Fibroblast of lung (primary cell): ENCODE measurements around the gene CYP4F12.

ENCODE experiments used
- EZH2 ChIP-seq: IDR thresholded peaks from 2 replicates; pipeline ENCODE4 v1.5.1; 2012; ENCODE audit warnings: low read length, control low read depth, mild to moderate bottlenecking; ENCODE audit errors: missing control alignments
- TF ChIP-seq, protein P1 (sequence below), 2 donors: IDR thresholded peaks in 1 of 2; conservative IDR thresholded peaks in 1 of 2; 1 replicate in 1 of 2; 2 replicates in 1 of 2; pipeline ENCODE4 v1.5.1; 2011 to 2012; ENCODE audit warnings: low read length in 2 of 2, control low read depth in 1 of 2, inconsistent platforms in 1 of 2, low read depth in 1 of 2, mild to moderate bottlenecking in 1 of 2

DNA sequence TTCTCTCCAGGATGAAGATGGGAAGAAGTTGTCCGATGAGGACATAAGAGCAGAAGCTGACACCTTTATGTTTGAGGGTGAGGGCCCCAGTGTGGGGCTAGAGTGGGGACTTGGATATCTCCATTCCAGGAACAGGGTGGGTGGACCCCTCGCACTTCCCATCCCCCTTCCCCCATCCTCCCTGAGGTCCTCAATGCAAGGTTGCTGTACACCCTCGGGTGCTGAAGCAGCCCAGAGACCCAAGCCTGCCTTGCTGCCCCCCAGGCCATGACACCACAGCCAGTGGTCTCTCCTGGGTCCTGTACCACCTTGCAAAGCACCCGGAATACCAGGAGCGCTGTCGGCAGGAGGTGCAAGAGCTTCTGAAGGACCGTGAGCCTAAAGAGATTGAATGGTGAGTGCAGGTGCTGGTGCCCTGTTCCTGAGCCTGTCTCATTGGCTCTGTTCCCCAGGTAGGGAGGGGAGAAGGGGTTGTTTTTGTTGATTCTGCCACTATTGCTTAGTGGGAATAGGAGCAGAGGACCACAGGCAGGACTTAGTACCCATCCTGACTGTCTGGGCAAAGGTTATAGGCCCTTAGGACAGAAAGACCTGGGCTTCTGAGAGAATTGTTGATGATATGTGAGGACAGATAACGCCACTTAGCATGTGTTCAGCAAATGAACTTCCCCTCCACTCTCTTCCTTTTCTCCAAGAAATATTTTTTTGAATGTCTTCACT, 20.2 kb upstream of the CYP4F12 start:
- TF ChIP-seq, protein P1, sequence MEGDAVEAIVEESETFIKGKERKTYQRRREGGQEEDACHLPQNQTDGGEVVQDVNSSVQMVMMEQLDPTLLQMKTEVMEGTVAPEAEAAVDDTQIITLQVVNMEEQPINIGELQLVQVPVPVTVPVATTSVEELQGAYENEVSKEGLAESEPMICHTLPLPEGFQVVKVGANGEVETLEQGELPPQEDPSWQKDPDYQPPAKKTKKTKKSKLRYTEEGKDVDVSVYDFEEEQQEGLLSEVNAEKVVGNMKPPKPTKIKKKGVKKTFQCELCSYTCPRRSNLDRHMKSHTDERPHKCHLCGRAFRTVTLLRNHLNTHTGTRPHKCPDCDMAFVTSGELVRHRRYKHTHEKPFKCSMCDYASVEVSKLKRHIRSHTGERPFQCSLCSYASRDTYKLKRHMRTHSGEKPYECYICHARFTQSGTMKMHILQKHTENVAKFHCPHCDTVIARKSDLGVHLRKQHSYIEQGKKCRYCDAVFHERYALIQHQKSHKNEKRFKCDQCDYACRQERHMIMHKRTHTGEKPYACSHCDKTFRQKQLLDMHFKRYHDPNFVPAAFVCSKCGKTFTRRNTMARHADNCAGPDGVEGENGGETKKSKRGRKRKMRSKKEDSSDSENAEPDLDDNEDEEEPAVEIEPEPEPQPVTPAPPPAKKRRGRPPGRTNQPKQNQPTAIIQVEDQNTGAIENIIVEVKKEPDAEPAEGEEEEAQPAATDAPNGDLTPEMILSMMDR (conservative IDR thresholded peaks at IDR 0.05 in 1 of 2, IDR thresholded peaks at IDR 0.05 in 1 of 2; ENCODE audit: low read depth in 1 of 2, low read length in 2 of 2): no peak
- no peak for TF ChIP-seq EZH2
